HL-60 (cell line): ENCODE data around the gene EIF4G1.

Experiments
- GABPA ChIP-seq: IDR thresholded peaks from 2 replicates; pipeline ENCODE4 v1.6.1; 2012; ENCODE audit warnings: low read depth
- POLR2AphosphoS5 ChIP-seq: IDR thresholded peaks from 2 replicates; pipeline ENCODE4 v1.6.1; 2012; ENCODE audit warnings: low read depth
- TF ChIP-seq, protein P1 (sequence below): IDR thresholded peaks from one replicate; pipeline ENCODE4 v1.5.1; 2011; ENCODE audit warnings: low read length, control low read depth, inconsistent platforms; ENCODE audit not compliant: insufficient read depth

GRCh38 chr3:184290331-184290730 lies 24.1 kb upstream of the EIF4G1 start:
- TF ChIP-seq, protein P1, sequence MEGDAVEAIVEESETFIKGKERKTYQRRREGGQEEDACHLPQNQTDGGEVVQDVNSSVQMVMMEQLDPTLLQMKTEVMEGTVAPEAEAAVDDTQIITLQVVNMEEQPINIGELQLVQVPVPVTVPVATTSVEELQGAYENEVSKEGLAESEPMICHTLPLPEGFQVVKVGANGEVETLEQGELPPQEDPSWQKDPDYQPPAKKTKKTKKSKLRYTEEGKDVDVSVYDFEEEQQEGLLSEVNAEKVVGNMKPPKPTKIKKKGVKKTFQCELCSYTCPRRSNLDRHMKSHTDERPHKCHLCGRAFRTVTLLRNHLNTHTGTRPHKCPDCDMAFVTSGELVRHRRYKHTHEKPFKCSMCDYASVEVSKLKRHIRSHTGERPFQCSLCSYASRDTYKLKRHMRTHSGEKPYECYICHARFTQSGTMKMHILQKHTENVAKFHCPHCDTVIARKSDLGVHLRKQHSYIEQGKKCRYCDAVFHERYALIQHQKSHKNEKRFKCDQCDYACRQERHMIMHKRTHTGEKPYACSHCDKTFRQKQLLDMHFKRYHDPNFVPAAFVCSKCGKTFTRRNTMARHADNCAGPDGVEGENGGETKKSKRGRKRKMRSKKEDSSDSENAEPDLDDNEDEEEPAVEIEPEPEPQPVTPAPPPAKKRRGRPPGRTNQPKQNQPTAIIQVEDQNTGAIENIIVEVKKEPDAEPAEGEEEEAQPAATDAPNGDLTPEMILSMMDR = no peak
- TF ChIP-seq GABPA (no peak), POLR2AphosphoS5 (no peak)
